Memory B cell (primary cell): Measurements from ENCODE around the gene PAFAH1B2.
A peak's percentile ranks its signal among the peaks of the same experiment; 100 is the strongest.
"Not testable (repeated sequence)": the region's sequence is repeated elsewhere in the genome, so short reads cannot be mapped to it uniquely, and the experiment has no call there.

ENCODE experiments used
- ATAC-seq: fragments of 150-1000 bp; cut with Tn5 transposase; 2 replicates; pipeline ENCODE4 v1.10.0; 2021; ENCODE audit warnings: low read depth, mild to moderate bottlenecking, moderate library complexity
- DNase-seq, 2 donors: peaks; one replicate each; pipeline ENCODE4 v3.0.0; 2022; ENCODE audit warnings: low spot score in 2 of 2
- H3K27ac Mint-ChIP-seq: one replicate; pipeline ENCODE4 v1.8.0; 2022; ENCODE audit warnings: mild to moderate bottlenecking, moderate library complexity, mixed read lengths
- H3K27me3 Mint-ChIP-seq: one replicate; pipeline ENCODE4 v1.8.0; 2022; ENCODE audit warnings: mixed read lengths
- H3K36me3 Mint-ChIP-seq: one replicate; pipeline ENCODE4 v1.8.0; 2022; ENCODE audit warnings: mild to moderate bottlenecking, mixed read lengths
- H3K4me1 Mint-ChIP-seq: one replicate; pipeline ENCODE4 v1.8.0; 2022; ENCODE audit warnings: mixed read lengths
- H3K4me3 Mint-ChIP-seq: one replicate; pipeline ENCODE4 v1.8.0; 2022; ENCODE audit warnings: mild to moderate bottlenecking, moderate library complexity, mixed read lengths
- H3K9me3 Mint-ChIP-seq: one replicate; pipeline ENCODE4 v1.8.0; 2022; ENCODE audit warnings: mixed read lengths

The PAFAH1B2 gene

GRCh38 chr11:117112497-117112896 is 31.6 kb upstream of the PAFAH1B2 start:
- H3K4me3 Mint-ChIP-seq, H3K27me3 Mint-ChIP-seq, DNase-seq, H3K9me3 Mint-ChIP-seq, ATAC-seq, H3K4me1 Mint-ChIP-seq, H3K36me3 Mint-ChIP-seq, H3K27ac Mint-ChIP-seq: not testable (repeated sequence)

GRCh38 chr11:117112939-117113338 is 31.1 kb upstream of the PAFAH1B2 start:
- not testable (repeated sequence) for H3K9me3 Mint-ChIP-seq, H3K27ac Mint-ChIP-seq, ATAC-seq, H3K4me1 Mint-ChIP-seq, H3K36me3 Mint-ChIP-seq, DNase-seq, H3K4me3 Mint-ChIP-seq, H3K27me3 Mint-ChIP-seq

- DNase-seq (no peak), ATAC-seq (no peak)
- no peaks in the 10 kb centered on the region for H3K9me3 Mint-ChIP-seq
- H3K27me3 Mint-ChIP-seq, result no peaks in the 10 kb centered on the region
- no peak overlapping the region for H3K27ac Mint-ChIP-seq
- no peak overlapping the region for H3K4me3 Mint-ChIP-seq
- no peaks in the 10 kb centered on the region for H3K4me1 Mint-ChIP-seq
- no peaks in the 10 kb centered on the region for H3K36me3 Mint-ChIP-seq
Observed at GRCh38 chr11:117117681-117118080, 26.4 kb upstream of the PAFAH1B2 start.

- Mint-ChIP-seq H3K4me3 (no peak overlapping the region), H3K4me1 (no peaks in the 10 kb centered on the region), H3K36me3 (no peaks in the 10 kb centered on the region), H3K9me3 (no peaks in the 10 kb centered on the region), H3K27me3 (peaks cover 1% of the 10 kb centered on the region), H3K27ac (no peak overlapping the region)
- no peak for ATAC-seq
- no peak for DNase-seq
Observed at GRCh38 chr11:117121176-117121575, 22.9 kb upstream of the PAFAH1B2 start.

GRCh38 chr11:117122556-117122955 is 21.5 kb upstream of the PAFAH1B2 start:
- Mint-ChIP-seq H3K4me1 (peaks cover 7% of the 10 kb centered on the region), H3K27me3 (peaks cover 1% of the 10 kb centered on the region), H3K9me3 (no peaks in the 10 kb centered on the region), H3K4me3 (no peak overlapping the region), H3K36me3 (no peaks in the 10 kb centered on the region), H3K27ac (no peak overlapping the region)
- no peak for ATAC-seq
- no peak for DNase-seq

- H3K4me3 Mint-ChIP-seq, result no peak overlapping the region
- peaks cover 7% of the 10 kb centered on the region for H3K4me1 Mint-ChIP-seq
- ATAC-seq, result peak; percentile 41
- no peaks in the 10 kb centered on the region for H3K9me3 Mint-ChIP-seq
- H3K27me3 Mint-ChIP-seq, result peaks cover 1% of the 10 kb centered on the region
- DNase-seq, result no peak
- H3K36me3 Mint-ChIP-seq, result no peaks in the 10 kb centered on the region
- no peak overlapping the region for H3K27ac Mint-ChIP-seq
Observed at GRCh38 chr11:117126223-117126965, 17.7 kb upstream of the PAFAH1B2 start.

GRCh38 chr11:117127171-117127901 is 16.8 kb upstream of the PAFAH1B2 start:
- Mint-ChIP-seq H3K36me3 (no peaks in the 10 kb centered on the region), H3K4me1 (peaks cover 7% of the 10 kb centered on the region), H3K27me3 (peaks cover 1% of the 10 kb centered on the region), H3K9me3 (no peaks in the 10 kb centered on the region), H3K4me3 (no peak overlapping the region), H3K27ac (no peak overlapping the region)
- ATAC-seq (no peak), DNase-seq (no peak)

- no peak overlapping the region for H3K4me3 Mint-ChIP-seq
- H3K9me3 Mint-ChIP-seq, result no peaks in the 10 kb centered on the region
- no peak for ATAC-seq
- H3K36me3 Mint-ChIP-seq, result no peaks in the 10 kb centered on the region
- peaks cover 1% of the 10 kb centered on the region for H3K27me3 Mint-ChIP-seq
- peaks cover 7% of the 10 kb centered on the region for H3K4me1 Mint-ChIP-seq
- no peak overlapping the region for H3K27ac Mint-ChIP-seq
- no peak for DNase-seq
Observed at GRCh38 chr11:117128289-117128688, 15.8 kb upstream of the PAFAH1B2 start.

- not testable (repeated sequence) for H3K9me3 Mint-ChIP-seq, H3K4me1 Mint-ChIP-seq, ATAC-seq
Observed at GRCh38 chr11:117130396-117130795, 13.7 kb upstream of the PAFAH1B2 start.

GRCh38 chr11:117130879-117131278 is 13.2 kb upstream of the PAFAH1B2 start:
- H3K9me3 Mint-ChIP-seq, result no peaks in the 10 kb centered on the region
- H3K4me1 Mint-ChIP-seq, result peaks cover 7% of the 10 kb centered on the region
- DNase-seq, result no peak
- no peaks in the 10 kb centered on the region for H3K27me3 Mint-ChIP-seq
- H3K27ac Mint-ChIP-seq, result no peak overlapping the region
- H3K4me3 Mint-ChIP-seq, result no peak overlapping the region
- ATAC-seq, result no peak
- no peaks in the 10 kb centered on the region for H3K36me3 Mint-ChIP-seq

More at GRCh38 chr11:117130396-117130795, 13.7 kb upstream of the PAFAH1B2 start:
- H3K27me3 Mint-ChIP-seq, H3K36me3 Mint-ChIP-seq, H3K4me3 Mint-ChIP-seq, H3K27ac Mint-ChIP-seq, DNase-seq: not testable (repeated sequence)

GRCh38 chr11:117134431-117134830 is 9.7 kb upstream of the PAFAH1B2 start:
- Mint-ChIP-seq H3K4me1 (no peaks in the 10 kb centered on the region), H3K36me3 (no peaks in the 10 kb centered on the region), H3K27me3 (no peaks in the 10 kb centered on the region), H3K4me3 (no peak overlapping the region), H3K27ac (no peak overlapping the region), H3K9me3 (no peaks in the 10 kb centered on the region)
- DNase-seq (no peak), ATAC-seq (no peak)

- H3K27me3 Mint-ChIP-seq, H3K4me3 Mint-ChIP-seq, H3K9me3 Mint-ChIP-seq, H3K36me3 Mint-ChIP-seq, ATAC-seq, H3K4me1 Mint-ChIP-seq, H3K27ac Mint-ChIP-seq, DNase-seq: not testable (repeated sequence)
Observed at GRCh38 chr11:117134979-117135378, 9.1 kb upstream of the PAFAH1B2 start.

GRCh38 chr11:117137223-117138086 is 6.6 kb upstream of the PAFAH1B2 start:
- not testable (repeated sequence) for H3K27ac Mint-ChIP-seq, H3K9me3 Mint-ChIP-seq, ATAC-seq, DNase-seq, H3K36me3 Mint-ChIP-seq, H3K4me1 Mint-ChIP-seq, H3K27me3 Mint-ChIP-seq, H3K4me3 Mint-ChIP-seq

GRCh38 chr11:117143390-117143789 is 697 bp upstream of the PAFAH1B2 start:
- peaks cover 28% of the 10 kb centered on the region for H3K4me1 Mint-ChIP-seq
- peaks cover 12% of the 10 kb centered on the region for H3K36me3 Mint-ChIP-seq
- peak overlapping the region; percentile 100 for H3K4me3 Mint-ChIP-seq
- peak overlapping the region; percentile 95 for H3K27ac Mint-ChIP-seq
- H3K27me3 Mint-ChIP-seq, result peaks cover 7% of the 10 kb centered on the region
- peak; percentile 20 for ATAC-seq
- H3K9me3 Mint-ChIP-seq, result no peaks in the 10 kb centered on the region
- DNase-seq, result no peak
